Activated CD4-positive, alpha-beta T cell treated with anti-CD3 and anti-CD28 coated beads, Interleukin-2, amount 10 ng/mL, durations not matched to agents 24 days and 14 days (primary cell): ENCODE measurements around the gene PHKG2. TPM values are rescaled to one million over a fixed set of nuclear protein-coding genes. Genes with fewer than 3 reads are reported as not detected.
"Not testable (repeated sequence)": the region's sequence is repeated elsewhere in the genome, so short reads cannot be mapped to it uniquely, and the experiment has no call there.

Experiments
- DNase-seq: peaks from one replicate; pipeline ENCODE4 v3.0.0; 2022
- H3K27ac Mint-ChIP-seq: one replicate; pipeline ENCODE4 v1.8.0; 2022; ENCODE audit warnings: mild to moderate bottlenecking, mixed read lengths
- H3K27me3 Mint-ChIP-seq: one replicate; pipeline ENCODE4 v1.8.0; 2022; ENCODE audit warnings: mixed read lengths
- H3K36me3 Mint-ChIP-seq: one replicate; pipeline ENCODE4 v1.8.0; 2022; ENCODE audit warnings: low read depth, mild to moderate bottlenecking, mixed read lengths
- H3K4me1 Mint-ChIP-seq: one replicate; pipeline ENCODE4 v1.8.0; 2021; ENCODE audit warnings: mixed read lengths
- H3K4me3 Mint-ChIP-seq: one replicate; pipeline ENCODE4 v1.8.0; 2022; ENCODE audit warnings: mild to moderate bottlenecking, moderate library complexity, mixed read lengths
- H3K9me3 Mint-ChIP-seq: one replicate; pipeline ENCODE4 v1.8.0; 2021; ENCODE audit warnings: mixed read lengths
- intact Hi-C: fragments of 100-400 bp; cut with micrococcal nuclease; formaldehyde crosslinking; loops from one replicate; pipeline ENCODE4 v1.15.1; 2023
- total RNA-seq: library from RNA; stranded (reverse); gene quantifications from 2 replicates; pipeline ENCODE4 v1.2.3, GENCODE V29; 2022

PHKG2 gene, protein sequence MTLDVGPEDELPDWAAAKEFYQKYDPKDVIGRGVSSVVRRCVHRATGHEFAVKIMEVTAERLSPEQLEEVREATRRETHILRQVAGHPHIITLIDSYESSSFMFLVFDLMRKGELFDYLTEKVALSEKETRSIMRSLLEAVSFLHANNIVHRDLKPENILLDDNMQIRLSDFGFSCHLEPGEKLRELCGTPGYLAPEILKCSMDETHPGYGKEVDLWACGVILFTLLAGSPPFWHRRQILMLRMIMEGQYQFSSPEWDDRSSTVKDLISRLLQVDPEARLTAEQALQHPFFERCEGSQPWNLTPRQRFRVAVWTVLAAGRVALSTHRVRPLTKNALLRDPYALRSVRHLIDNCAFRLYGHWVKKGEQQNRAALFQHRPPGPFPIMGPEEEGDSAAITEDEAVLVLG
- total RNA-seq = 39.5 and 41.0 TPM in 2 replicates

DNA sequence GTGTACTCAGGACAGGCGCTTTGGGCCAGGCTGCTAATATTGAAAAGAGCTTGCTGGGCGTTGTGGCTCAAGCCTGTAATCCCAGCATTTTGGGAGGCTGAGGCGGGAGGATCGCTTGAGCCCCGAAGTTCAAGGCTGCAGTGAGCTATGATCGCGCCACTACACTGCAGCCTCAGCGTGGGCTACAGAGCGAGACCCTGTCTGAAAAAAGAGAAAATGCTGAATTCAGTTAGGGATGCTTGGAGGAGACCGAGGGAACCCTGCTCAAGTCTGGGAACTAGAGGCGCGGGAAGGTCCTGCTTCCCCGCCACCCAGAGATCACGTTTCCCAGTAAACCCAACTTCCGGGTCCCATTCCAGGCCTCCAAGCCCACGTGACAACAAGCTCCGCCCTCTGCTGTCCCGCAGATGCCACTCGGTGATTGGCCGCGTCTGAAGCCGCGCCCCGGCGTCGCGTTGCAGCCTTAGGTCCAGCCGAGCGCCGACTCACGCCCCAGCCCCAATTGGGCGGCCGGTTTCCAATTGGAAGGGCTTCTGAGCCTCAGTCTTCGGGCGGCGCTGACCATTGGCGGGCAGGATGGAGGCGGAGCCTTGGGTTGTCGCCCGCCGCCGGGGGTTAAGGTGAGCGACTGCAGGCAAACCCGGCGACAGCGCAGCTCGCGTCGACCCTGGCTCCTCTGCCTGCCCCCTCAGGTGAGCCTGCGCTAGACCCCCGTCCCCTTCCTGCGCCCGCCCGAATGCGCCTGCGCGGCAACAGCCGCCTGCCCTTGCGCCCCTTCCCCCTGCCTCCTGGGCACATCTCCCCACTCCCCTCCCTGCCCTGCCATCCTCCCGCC is at the start of gene PHKG2:
Gene PHKG2 (plus strand): TSS at position 627 of the 835 bp plus-strand sequence. CDS start 396 bp downstream, outside the sequence.
- DNase-seq = peak; percentile 99
- Mint-ChIP-seq H3K36me3 (peaks cover 32% of the 10 kb centered on the region), H3K27ac (peak within 1 kb of the TSS; percentile 85), H3K4me3 (peak within 1 kb of the TSS; percentile 94), H3K4me1 (peaks cover 21% of the 10 kb centered on the region), H3K9me3 (no peaks in the 10 kb centered on the region), H3K27me3 (no peaks in the 10 kb centered on the region)
- intact Hi-C loops = loop anchor here (1.0 to 10.0 kb wide), 4 partner anchors 14 to 93 kb away; partner anchors contain the start of genes CFAP119, FBRS, PRR14 and RNF40

DNA sequence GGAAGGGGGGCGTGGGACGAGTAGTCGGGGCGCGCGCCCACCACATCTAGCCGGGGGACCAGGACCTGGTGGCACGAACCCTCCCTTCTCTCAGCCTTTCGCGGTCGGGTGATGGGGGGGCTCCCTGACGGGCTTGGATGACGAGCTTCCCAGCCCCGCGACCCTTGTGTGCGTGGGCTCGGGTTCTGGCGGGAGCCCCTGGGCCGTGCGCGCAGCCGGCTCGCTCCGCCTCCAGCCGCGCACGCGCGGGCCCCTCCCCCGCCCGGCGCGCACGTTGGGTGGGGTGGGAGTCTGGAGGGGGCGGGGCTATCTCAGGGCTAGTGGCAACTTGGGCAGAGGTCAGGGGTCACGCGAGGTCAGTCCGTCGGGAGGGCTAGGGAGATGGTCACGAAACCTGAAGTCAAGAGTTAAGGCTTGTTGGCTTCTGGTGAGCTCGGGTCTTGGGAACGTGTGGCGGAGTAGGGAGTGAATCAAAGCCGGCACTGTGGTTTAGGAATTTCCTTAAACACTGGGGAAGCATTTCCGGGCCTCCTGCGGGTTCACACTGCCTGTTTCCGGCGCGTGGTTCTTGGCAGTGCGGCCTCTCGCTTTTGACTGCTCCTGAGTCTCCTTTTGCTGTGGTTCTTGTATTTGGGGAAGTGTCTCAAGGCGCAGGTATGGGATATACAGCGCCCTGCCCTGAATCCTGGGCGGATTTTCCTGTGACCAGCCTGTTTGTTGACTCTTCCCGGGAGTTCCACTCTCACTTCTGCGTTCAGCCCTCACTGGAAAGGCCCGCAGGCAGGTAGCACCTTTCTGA is 49.2 kb upstream of the PHKG2 start, which contains the start of gene SRCAP:
Gene SRCAP (plus strand): TSS at position 356 of the 799 bp plus-strand sequence. CDS start 1,654 bp downstream, outside the sequence.
- DNase-seq = peak; percentile 96
- H3K9me3 Mint-ChIP-seq = no peaks in the 10 kb centered on the region
- peaks cover 31% of the 10 kb centered on the region for H3K36me3 Mint-ChIP-seq
- H3K27me3 Mint-ChIP-seq = no peaks in the 10 kb centered on the region
- intact Hi-C loops = loop anchor here (1.0 to 2.0 kb wide), 8 partner anchors 14 to 702 kb away; partner anchors contain the start of genes CFAP119, FBRS, INO80E and PHKG2
- H3K4me3 Mint-ChIP-seq = peak within 1 kb of the TSS; percentile 97
- H3K27ac Mint-ChIP-seq = peak within 1 kb of the TSS; percentile 100
- H3K4me1 Mint-ChIP-seq = peaks cover 28% of the 10 kb centered on the region

DNA sequence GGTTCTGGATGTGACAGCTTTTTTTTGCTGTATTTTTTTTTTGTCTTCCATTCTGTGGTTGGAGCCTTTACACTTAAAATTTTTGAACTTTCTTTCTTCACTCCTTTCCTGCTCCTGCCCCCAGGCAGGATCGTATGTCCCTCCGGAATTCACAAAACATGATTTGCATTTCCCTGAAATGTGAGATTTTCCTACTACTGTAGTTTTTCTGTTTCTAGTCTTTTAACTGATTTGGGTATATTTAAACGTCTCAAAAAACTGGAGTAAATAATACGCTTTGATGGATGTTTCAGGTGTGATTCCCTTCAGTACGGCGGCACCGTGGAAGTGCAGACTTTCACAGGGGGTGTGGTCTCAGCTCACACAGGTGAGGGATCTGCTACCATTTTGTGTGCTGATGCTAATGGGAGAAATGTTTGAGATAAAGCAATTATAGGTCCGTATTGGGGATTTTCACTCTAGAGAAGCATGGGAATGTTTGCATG is 48.6 kb upstream of the PHKG2 start:
- peaks cover 38% of the 10 kb centered on the region for H3K36me3 Mint-ChIP-seq
- peaks cover 28% of the 10 kb centered on the region for H3K4me1 Mint-ChIP-seq
- no peaks in the 10 kb centered on the region for H3K27me3 Mint-ChIP-seq
- H3K9me3 Mint-ChIP-seq = no peaks in the 10 kb centered on the region
- H3K27ac Mint-ChIP-seq = peak overlapping the region; percentile 96
- H3K4me3 Mint-ChIP-seq = peak overlapping the region; percentile 97
- no peak for DNase-seq
- intact Hi-C loops = loop anchor here (2.0 kb wide), 2 partner anchors 13 to 703 kb away; partner anchors contain the start of gene INO80E

DNA sequence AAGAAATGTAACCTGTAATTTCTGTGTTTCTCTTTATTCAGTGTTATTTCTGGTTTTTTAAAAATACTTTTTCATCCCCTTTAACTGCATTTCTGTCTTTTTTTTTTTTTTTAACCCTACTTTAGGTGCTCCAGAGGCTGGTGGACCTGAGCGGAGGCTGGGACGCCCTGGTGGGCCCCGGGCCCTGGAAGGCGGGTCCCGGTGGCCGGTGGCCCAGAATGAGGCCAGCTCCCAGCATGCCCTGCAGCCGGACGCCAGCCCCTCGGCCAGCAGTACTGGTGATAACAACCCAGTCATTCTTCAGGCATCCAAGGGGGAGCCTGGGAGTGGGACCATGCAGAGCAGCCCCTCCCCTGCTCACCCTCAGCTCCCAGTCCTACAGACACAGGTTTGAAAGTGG is 47.7 kb upstream of the PHKG2 start:
- Mint-ChIP-seq H3K27ac (no peak overlapping the region), H3K27me3 (no peaks in the 10 kb centered on the region)

DNA sequence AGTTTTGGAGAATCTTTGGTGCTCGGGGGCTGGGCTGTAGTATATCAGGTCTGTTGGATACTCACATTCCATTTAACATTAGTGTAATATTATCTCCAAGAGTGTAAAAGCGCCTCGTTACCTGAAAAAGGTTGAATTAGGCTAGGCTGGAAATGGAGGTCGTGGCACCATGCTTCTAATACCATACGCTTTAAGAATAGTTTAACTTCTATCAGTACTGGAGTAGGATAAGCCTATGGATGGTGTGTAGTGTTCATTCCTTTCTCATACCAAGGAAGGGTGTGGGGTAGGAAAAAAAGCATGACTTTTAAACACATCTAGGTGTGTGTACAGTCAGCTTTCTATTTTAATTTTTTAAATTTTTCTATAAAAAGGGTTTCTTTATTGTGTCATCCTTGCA is 47.3 kb upstream of the PHKG2 start:
- no peak for DNase-seq
- Mint-ChIP-seq H3K4me3 (peak overlapping the region; percentile 50), H3K27me3 (no peaks in the 10 kb centered on the region), H3K27ac (no peak overlapping the region), H3K36me3 (peaks cover 44% of the 10 kb centered on the region), H3K9me3 (no peaks in the 10 kb centered on the region), H3K4me1 (peaks cover 25% of the 10 kb centered on the region)
- intact Hi-C loops = no loop called here

More for the DNA sequence above, 47.7 kb upstream of the PHKG2 start:
- DNase-seq = no peak
- Mint-ChIP-seq H3K9me3 (no peaks in the 10 kb centered on the region), H3K4me1 (peaks cover 25% of the 10 kb centered on the region), H3K4me3 (peak overlapping the region; percentile 97), H3K36me3 (peaks cover 42% of the 10 kb centered on the region)
- intact Hi-C loops = no loop called here

DNA sequence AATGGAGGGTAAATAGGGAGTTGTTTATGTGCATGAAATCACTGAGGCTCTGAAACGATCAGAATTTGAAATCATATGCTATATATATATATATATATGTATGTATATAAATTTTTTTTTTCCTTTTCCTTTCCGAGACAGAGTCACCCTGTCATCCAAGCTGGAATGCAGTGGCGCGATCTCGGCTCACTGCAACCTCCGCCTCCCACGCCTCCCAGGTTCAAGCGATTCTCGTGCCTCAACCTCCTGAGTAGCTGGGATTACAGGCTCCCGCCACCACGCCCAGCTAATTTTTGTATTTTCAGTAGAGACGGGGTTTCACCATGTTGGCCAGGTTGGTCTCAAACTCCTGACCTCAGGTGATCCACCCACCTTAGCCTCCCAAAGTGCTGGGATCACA is 45.2 kb upstream of the PHKG2 start:
- H3K27me3 Mint-ChIP-seq, DNase-seq, H3K4me3 Mint-ChIP-seq, H3K9me3 Mint-ChIP-seq, H3K27ac Mint-ChIP-seq, intact Hi-C loops: not testable (repeated sequence)
- peaks cover 15% of the 10 kb centered on the region for H3K4me1 Mint-ChIP-seq
- H3K36me3 Mint-ChIP-seq = peaks cover 61% of the 10 kb centered on the region

DNA sequence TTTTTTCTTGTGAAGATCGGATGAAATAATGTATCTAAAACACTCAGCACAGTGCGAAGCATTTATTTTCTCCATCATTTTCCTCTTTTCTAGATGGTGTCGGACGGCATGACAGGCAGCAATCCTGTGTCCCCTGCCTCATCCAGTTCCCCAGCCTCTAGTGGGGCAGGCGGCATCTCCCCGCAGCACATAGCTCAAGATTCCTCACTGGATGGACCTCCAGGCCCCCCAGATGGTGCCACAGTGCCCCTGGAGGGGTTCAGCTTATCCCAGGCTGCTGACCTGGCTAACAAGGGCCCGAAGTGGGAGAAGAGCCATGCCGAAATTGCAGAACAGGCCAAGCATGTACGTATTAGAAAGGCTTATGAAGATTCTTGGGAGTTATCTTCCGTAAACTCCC is 44.3 kb upstream of the PHKG2 start:
- Mint-ChIP-seq H3K36me3 (peaks cover 64% of the 10 kb centered on the region), H3K27me3 (no peaks in the 10 kb centered on the region), H3K9me3 (no peaks in the 10 kb centered on the region), H3K4me3 (no peak overlapping the region), H3K27ac (no peak overlapping the region), H3K4me1 (peaks cover 15% of the 10 kb centered on the region)
- no peak for DNase-seq
- intact Hi-C loops = no loop called here

DNA sequence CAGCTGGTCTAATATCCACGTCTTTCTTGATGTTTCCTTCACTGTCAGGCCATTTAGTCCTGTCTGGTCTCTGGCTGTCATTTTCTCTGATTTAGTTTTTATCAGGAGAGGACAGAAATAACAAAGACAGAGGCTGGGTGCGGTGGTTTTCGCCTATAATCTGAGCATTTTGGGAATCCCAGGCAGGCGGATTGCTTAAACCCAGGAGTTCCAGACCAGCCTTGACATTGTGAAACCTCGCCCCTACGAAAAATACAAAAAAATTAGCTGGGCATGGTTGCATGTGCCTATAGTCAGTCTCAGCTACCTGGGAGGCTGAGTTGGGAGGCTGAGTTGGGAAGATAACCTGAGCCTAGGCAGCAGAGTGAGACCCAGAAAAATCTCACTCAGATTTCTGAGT is 42.2 kb upstream of the PHKG2 start:
- Mint-ChIP-seq H3K4me1 (peaks cover 7% of the 10 kb centered on the region), H3K27me3 (no peaks in the 10 kb centered on the region), H3K9me3 (no peaks in the 10 kb centered on the region), H3K36me3 (peaks cover 71% of the 10 kb centered on the region), H3K27ac (no peak overlapping the region), H3K4me3 (no peak overlapping the region)
- intact Hi-C loops = no loop called here
- DNase-seq = no peak

DNA sequence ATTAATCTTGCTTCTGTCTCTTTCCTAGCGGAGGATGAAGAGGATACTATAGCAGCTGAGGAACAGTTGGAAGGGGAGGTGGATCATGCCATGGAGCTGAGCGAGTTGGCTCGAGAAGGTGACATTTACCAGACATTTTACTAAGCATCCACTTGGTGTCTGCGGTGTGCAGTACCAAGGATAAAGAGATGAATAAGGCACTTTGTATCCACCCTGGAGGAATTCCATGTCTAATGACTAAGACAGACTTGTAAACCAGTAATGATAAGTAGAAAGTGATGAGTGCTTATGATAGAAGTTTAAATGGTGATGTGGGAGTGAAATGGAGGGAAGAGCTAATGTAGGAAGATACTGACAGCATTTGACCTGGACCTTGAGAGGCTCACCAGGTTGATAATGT is 37.3 kb upstream of the PHKG2 start:
- peaks cover 27% of the 10 kb centered on the region for H3K4me1 Mint-ChIP-seq
- no peaks in the 10 kb centered on the region for H3K27me3 Mint-ChIP-seq
- H3K27ac Mint-ChIP-seq = no peak overlapping the region
- intact Hi-C loops = no loop called here
- H3K9me3 Mint-ChIP-seq = no peaks in the 10 kb centered on the region
- DNase-seq = no peak
- no peak overlapping the region for H3K4me3 Mint-ChIP-seq
- H3K36me3 Mint-ChIP-seq = peaks cover 79% of the 10 kb centered on the region

DNA sequence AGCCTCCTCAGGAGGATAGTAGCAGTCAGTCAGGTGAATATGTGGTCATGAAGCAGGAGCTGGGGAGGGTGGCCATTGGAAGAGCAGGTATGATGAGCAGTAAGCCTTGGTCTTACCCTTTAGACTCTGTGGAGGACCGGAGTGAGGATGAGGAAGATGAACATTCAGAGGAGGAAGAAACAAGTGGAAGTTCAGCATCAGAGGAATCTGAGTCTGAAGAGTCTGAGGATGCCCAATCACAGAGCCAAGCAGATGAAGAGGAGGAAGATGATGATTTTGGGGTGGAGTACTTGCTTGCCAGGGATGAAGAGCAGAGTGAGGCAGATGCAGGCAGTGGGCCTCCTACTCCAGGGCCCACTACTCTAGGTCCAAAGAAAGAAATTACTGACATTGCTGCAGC is 36.5 kb upstream of the PHKG2 start:
- Mint-ChIP-seq H3K27me3 (no peaks in the 10 kb centered on the region), H3K4me3 (no peak overlapping the region), H3K4me1 (peaks cover 33% of the 10 kb centered on the region), H3K36me3 (peaks cover 82% of the 10 kb centered on the region), H3K9me3 (no peaks in the 10 kb centered on the region), H3K27ac (no peak overlapping the region)
- intact Hi-C loops = loop anchor here (2.0 kb wide), 1 partner anchor 13 kb away; the partner anchor contains the start of gene SRCAP
- no peak for DNase-seq

DNA sequence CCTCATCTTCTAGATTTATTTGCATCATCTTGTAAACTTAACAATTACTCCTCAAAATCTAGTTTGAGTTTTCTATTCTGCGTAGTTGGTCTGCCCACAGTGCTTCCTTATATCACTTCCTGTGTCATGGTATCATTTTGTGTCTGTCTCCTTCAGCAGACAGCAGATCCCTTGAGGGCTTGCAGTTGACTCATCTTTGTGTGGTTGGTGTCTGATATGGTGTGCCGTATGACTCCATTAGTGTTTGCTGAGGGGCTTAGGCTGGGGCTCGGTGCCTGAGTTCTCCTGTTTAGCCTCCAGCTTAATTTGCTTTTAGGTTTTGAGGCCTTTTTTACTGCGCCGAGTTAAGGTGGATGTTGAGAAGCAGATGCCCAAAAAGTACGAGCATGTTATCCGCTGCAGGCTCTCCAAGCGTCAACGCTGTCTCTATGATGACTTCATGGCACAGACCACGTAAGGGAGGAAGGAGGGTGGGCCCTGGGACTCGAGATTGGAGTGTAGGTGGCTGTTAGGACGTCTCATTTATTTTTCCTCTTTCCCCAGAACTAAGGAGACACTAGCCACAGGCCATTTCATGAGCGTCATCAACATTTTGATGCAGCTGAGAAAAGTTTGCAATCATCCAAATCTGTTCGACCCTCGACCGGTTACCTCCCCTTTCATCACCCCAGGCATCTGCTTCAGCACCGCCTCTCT is 32.3 kb upstream of the PHKG2 start:
- H3K4me1 Mint-ChIP-seq = peaks cover 32% of the 10 kb centered on the region
- H3K36me3 Mint-ChIP-seq = peaks cover 68% of the 10 kb centered on the region
- DNase-seq = peak; percentile 78
- intact Hi-C loops = no loop called here
- H3K27ac Mint-ChIP-seq = peak overlapping the region; percentile 87
- H3K9me3 Mint-ChIP-seq = no peaks in the 10 kb centered on the region
- H3K4me3 Mint-ChIP-seq = peak overlapping the region; percentile 76
- no peaks in the 10 kb centered on the region for H3K27me3 Mint-ChIP-seq

DNA sequence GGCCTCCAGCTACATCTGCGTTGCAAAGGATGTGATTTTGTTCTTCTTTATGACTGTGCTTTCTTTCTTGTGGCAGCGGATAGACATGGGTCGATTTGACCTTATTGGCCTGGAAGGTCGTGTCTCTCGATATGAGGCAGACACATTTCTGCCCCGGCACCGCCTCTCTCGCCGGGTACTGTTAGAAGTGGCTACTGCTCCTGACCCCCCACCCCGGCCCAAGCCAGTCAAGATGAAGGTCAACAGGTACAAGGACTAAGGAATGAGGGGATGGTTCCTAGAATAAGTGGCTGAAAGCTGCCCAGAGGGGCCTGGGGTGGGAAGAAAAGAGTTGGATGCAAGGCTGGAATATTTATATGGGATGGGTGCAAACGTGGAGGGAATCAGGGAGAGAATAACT is 28.1 kb upstream of the PHKG2 start:
- no peak for DNase-seq
- H3K4me3 Mint-ChIP-seq = no peak overlapping the region
- H3K4me1 Mint-ChIP-seq = peaks cover 20% of the 10 kb centered on the region
- H3K27ac Mint-ChIP-seq = no peak overlapping the region
- intact Hi-C loops = no loop called here
- peaks cover 75% of the 10 kb centered on the region for H3K36me3 Mint-ChIP-seq
- no peaks in the 10 kb centered on the region for H3K27me3 Mint-ChIP-seq
- H3K9me3 Mint-ChIP-seq = no peaks in the 10 kb centered on the region
